ENCODE measurements around the gene RPL37. TPM values are rescaled to one million over a fixed set of nuclear protein-coding genes. Genes with fewer than 3 reads are reported as not detected.

Gene RPL37
- total RNA-seq, 4 donors from 2014 or later = 42.4 to 155 (median 92.9) TPM

DNA sequence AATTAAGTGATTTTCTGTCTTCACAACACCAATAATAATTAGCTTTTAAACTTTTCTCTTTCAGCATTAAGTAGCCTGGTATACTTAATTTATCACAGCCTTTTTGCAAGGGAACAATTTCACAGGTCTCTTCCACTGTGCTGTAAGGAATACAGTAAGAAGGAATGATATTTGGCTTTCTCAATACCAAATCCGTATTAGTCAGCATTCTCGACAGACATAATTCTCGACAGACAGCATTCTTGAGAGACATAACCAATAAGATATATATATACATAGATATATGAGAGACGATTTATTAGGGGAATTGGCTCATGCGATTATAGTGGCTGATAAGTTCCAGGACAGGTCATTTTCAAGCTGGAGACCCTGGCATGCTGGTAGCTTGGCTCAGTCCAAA is 54.8 kb downstream of the RPL37 start:
- H3K27me3 ChIP-seq = no peaks in the 10 kb centered on the region
- no peak overlapping the region for H3K4me3 ChIP-seq
- no peak for DNase-seq
- no peak overlapping the region for H3K27ac ChIP-seq
- intact Hi-C loops (cut with DNase I; ENCODE audit: low total_unique reads) (no loop called here), in situ Hi-C loops (cut with MboI; ENCODE audit: low sequenced_read_pairs in 4 of 4) (no loop called here)
- no peak for TF ChIP-seq POLR2A (IDR thresholded peaks at IDR 0.05)
- TF ChIP-seq, protein P1, sequence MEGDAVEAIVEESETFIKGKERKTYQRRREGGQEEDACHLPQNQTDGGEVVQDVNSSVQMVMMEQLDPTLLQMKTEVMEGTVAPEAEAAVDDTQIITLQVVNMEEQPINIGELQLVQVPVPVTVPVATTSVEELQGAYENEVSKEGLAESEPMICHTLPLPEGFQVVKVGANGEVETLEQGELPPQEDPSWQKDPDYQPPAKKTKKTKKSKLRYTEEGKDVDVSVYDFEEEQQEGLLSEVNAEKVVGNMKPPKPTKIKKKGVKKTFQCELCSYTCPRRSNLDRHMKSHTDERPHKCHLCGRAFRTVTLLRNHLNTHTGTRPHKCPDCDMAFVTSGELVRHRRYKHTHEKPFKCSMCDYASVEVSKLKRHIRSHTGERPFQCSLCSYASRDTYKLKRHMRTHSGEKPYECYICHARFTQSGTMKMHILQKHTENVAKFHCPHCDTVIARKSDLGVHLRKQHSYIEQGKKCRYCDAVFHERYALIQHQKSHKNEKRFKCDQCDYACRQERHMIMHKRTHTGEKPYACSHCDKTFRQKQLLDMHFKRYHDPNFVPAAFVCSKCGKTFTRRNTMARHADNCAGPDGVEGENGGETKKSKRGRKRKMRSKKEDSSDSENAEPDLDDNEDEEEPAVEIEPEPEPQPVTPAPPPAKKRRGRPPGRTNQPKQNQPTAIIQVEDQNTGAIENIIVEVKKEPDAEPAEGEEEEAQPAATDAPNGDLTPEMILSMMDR (IDR thresholded peaks at IDR 0.05 in 4 of 5, conservative IDR thresholded peaks at IDR 0.05 in 1 of 5) = no peak
- H3K36me3 ChIP-seq = peaks cover 0 to 19% of the 10 kb centered on the region in 2 donors
- ATAC-seq = no peak
- no peaks in the 10 kb centered on the region for H3K9me3 ChIP-seq
- peaks cover 26 to 27% of the 10 kb centered on the region in 2 donors for H3K4me1 ChIP-seq

DNA sequence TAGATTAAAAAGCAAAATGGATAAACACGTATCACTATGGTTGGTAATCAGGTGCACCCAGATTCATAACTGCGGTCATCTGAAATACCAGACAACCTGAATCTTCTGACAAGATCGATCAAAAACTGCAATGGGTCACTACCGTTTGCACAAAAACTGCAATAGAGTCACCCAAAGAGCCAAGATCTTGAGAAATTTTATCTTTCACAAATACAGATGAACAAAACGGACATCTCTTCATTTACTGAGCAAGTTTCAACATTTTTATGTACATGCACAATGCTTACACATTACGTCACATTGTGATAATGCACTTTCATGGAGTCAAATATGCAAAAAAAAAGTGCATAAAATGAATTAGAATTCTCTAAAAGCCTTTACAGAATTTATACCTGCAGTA is 55.5 kb downstream of the RPL37 start:
- no peaks in the 10 kb centered on the region for H3K27me3 ChIP-seq
- TF ChIP-seq POLR2A (IDR thresholded peaks at IDR 0.05) = no peak
- TF ChIP-seq, protein P1 (IDR thresholded peaks at IDR 0.05 in 4 of 5, conservative IDR thresholded peaks at IDR 0.05 in 1 of 5) = no peak
- peaks cover 2 to 25% of the 10 kb centered on the region in 2 donors for H3K36me3 ChIP-seq
- ATAC-seq (no peak), DNase-seq (no peak)
- H3K4me3 ChIP-seq = no peak overlapping the region
- in situ Hi-C loops (cut with MboI; ENCODE audit: low sequenced_read_pairs in 4 of 4) (no loop called here), intact Hi-C loops (cut with DNase I; ENCODE audit: low total_unique reads) (no loop called here)
- H3K9me3 ChIP-seq = no peaks in the 10 kb centered on the region
- H3K4me1 ChIP-seq = peaks cover 23 to 26% of the 10 kb centered on the region in 2 donors
- H3K27ac ChIP-seq = no peak overlapping the region

DNA sequence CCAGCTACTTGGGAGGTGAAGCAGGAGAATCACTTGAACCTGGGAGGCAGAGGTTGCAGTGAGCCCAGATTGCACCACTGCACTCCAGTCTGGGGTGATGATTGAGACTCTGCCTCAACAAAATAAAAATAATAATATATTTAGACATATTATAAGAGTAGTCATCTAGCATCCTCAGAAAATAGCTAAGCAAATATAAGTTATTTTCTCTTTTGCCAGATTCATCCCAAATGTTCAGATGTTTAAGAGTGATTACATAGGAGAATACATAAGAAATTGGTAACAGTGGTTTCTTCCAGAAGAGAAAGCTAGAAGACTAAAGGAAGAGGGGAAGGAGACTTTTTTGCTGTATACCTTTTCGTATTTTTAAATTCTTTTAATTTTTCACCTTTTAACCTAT is 56.9 kb downstream of the RPL37 start:
- DNase-seq (no peak), ATAC-seq (no peak)
- Histone ChIP-seq H3K4me1 (peaks cover 16 to 26% of the 10 kb centered on the region in 2 donors), H3K4me3 (no peak overlapping the region), H3K36me3 (peaks cover 2 to 26% of the 10 kb centered on the region in 2 donors), H3K9me3 (no peaks in the 10 kb centered on the region), H3K27ac (no peak overlapping the region), H3K27me3 (no peaks in the 10 kb centered on the region)
- in situ Hi-C loops (cut with MboI; ENCODE audit: low sequenced_read_pairs in 4 of 4) (no loop called here), intact Hi-C loops (cut with DNase I; ENCODE audit: low total_unique reads) (no loop called here)
- TF ChIP-seq, protein P1 (IDR thresholded peaks at IDR 0.05 in 4 of 5, conservative IDR thresholded peaks at IDR 0.05 in 1 of 5) = no peak
- TF ChIP-seq POLR2A (IDR thresholded peaks at IDR 0.05) = no peak

DNA sequence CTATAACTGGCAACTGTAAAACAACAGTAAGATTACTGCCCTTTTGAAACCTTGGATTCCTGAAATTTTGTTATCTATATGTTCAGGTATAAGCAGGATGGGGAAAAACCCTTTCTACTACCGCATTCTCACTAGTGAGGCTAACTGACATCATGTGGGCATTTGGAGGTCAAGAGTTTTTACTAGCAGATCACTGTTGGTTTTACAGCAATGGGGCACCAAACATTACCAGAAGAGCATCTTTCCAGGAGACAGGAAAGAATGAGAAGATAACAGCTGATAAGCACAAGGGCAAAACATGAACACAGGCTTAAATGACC is 58.4 kb downstream of the RPL37 start:
- Histone ChIP-seq H3K36me3 (peaks cover 2 to 27% of the 10 kb centered on the region in 2 donors), H3K4me1 (peaks cover 3 to 13% of the 10 kb centered on the region in 2 donors), H3K9me3 (no peaks in the 10 kb centered on the region), H3K4me3 (no peak overlapping the region), H3K27ac (no peak overlapping the region), H3K27me3 (no peaks in the 10 kb centered on the region)
- ATAC-seq (no peak), DNase-seq (no peak)
- in situ Hi-C loops (cut with MboI; ENCODE audit: low sequenced_read_pairs in 4 of 4) (no loop called here), intact Hi-C loops (cut with DNase I; ENCODE audit: low total_unique reads) (no loop called here)
- TF ChIP-seq POLR2A (IDR thresholded peaks at IDR 0.05) = no peak
- TF ChIP-seq, protein P1 (IDR thresholded peaks at IDR 0.05 in 4 of 5, conservative IDR thresholded peaks at IDR 0.05 in 1 of 5) = no peak

All from gastrocnemius medialis (tissue), 4 donors.